Left hindlimb (tissue), 1 donor: Measurements from ENCODE around the gene GPR37L1.
"Not testable (repeated sequence)": the region's sequence is repeated elsewhere in the genome, so short reads cannot be mapped to it uniquely, and the experiment has no call there.

Source experiments
- DNase-seq: peaks from one replicate; pipeline ENCODE4 v3.0.0-alpha.2; 2018

Gene GPR37L1

DNA sequence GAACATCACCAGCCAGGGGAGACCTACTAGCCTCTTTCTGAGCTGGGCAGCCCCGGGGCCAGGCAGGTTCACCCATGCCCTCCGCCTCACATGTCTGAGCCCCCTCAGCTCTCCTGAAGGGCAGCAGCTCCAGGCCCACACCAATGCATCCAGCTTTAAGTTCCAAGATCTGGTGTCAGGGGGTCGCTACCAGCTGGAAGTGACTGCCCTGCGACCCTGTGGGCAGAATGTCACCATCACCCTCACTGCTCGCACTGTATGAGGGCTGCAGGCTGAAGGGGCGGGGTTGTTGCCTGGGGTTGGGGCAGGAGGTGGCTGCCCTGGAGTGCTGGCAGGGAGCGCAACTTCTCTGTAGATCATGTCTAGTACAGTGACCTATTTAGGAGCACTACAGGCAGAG is 46.1 kb downstream of the GPR37L1 start:
- DNase-seq: no peak

DNA sequence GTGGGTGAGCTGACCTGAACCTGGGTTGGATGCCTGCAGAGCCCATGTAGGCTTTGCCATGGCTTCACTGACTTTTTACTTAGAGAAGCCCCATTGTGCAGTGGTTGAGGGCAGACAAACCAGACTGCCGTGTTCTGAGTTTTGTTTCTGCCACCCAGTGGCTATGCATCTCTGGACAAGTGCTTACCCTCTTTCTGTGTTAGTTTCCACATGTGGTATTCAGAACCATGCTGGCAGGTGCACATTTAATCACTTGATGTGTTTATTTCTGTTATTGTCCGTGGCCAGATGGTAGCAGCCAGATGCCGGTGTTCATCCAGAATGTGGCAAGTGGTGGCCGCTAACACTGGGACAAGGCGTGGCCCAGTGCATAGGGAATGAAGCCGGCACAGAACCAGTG is 48.0 kb downstream of the GPR37L1 start:
- DNase-seq: no peak

DNA sequence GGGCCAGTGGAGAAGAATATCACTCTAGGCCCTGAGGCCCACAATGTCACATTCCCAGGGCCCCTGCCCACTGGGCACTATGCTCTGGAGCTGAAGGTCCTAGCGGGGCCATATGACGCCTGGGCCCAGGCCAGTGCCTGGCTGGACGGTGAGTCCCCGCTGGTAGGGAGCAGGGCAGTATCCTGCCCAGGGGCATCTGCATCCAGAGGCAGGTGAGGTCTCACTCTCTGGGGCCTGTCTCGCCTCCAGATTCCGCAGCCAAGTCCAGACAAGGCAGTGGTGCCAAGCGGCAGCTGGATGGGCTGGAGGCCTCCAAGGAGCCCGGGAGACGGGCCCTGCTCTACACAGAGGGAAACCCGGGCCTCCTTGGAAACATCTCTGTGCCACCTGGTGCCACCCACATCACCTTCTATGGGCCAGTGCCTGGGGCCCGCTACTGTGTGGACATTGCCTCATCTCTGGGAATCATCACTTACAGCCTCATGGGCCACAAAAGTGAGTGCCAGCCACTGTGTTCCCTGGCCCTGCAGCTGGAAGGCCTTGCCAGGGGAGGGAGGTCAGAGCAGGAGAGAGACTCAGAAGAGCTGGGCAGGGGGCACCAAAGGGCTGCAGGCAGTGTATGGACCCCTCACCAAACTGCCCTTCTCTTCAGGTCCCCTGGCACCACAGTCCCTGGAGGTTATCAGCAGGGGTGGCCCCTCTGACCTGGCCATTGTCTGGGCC is 48.7 kb downstream of the GPR37L1 start:
- no peak for DNase-seq

DNA sequence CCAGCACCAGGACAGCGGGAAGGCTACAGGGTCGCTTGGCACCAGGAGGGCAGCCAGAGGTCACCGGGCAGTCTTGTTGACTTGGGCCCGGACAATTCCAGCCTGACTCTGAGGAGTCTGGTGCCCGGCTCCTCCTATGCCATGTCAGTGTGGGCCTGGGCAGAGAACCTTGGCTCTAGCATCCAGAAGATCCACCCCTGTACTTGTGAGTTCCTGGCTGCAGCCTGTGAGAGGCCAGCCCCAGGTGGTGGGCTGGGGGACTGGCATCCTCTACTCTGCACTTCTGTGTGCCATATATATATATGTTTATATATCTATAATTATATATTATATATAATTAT is 49.3 kb downstream of the GPR37L1 start:
- DNase-seq: no peak

DNA sequence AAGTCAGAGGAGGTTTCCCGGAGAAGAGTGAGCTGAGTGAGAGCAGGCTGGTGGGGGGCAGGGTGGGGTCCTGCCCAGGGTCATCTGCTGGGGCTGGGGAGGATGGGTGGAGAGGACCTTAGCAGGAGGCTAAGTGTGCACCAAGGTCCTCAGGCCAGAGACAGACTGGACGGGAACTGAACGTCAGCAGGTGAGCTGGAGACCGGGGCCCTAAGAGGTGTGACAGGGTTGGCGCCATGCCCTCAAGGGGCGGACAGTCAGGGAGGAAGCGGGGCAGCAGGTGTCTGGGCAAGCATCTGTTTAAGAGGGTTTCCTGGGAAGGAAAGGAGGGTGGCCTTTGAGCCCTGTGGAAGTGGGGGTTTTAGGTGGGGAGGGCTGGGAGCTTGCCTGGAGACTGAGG is 51.3 kb downstream of the GPR37L1 start:
- DNase-seq: no peak

DNA sequence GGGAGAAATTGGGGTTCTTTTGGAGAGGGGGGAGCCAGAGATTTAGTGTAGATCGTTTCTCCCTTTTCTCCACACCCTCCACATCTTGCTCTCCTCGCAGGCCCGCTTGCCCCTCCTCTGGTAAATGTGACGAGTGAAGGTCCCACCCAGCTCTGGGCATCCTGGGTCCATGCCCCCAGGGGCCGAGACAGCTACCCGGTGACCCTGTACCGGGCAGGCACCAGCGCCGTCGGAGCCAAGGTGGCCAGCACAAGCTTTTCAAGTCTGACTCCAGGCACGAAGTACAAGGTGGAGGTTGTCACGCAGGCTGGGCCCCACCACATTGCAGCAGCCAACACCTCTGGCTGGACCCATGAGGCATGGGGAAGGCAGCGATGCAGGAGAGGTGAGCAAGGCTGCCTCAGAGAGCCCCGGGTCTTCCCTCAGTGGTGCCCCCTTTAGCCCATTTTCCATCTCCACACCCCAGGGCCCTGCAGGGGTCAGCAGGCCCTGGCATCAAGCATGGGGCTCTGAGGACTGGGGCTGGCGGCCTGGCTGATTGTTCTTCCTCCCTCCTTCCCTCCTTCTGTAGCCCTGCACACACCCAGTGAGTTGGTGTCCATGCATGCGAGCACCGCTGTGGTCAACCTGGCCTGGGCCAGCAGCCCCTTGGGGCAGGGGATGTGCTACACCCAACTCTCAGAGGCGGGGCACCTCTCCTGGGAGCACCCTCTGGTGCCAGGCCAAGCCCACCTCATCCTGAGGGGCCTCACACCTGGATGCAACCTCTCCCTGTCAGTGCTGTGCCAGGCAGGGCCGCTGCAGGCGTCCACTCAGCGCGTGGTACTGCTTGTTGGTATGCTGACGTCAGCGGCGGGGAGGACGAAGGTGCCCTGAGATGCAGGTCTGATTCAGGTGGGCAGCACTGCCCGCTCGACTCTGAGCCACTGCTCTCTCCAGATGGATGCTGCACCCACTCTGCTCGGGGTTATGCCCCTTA is 54.5 kb downstream of the GPR37L1 start:
- no peak for DNase-seq

DNA sequence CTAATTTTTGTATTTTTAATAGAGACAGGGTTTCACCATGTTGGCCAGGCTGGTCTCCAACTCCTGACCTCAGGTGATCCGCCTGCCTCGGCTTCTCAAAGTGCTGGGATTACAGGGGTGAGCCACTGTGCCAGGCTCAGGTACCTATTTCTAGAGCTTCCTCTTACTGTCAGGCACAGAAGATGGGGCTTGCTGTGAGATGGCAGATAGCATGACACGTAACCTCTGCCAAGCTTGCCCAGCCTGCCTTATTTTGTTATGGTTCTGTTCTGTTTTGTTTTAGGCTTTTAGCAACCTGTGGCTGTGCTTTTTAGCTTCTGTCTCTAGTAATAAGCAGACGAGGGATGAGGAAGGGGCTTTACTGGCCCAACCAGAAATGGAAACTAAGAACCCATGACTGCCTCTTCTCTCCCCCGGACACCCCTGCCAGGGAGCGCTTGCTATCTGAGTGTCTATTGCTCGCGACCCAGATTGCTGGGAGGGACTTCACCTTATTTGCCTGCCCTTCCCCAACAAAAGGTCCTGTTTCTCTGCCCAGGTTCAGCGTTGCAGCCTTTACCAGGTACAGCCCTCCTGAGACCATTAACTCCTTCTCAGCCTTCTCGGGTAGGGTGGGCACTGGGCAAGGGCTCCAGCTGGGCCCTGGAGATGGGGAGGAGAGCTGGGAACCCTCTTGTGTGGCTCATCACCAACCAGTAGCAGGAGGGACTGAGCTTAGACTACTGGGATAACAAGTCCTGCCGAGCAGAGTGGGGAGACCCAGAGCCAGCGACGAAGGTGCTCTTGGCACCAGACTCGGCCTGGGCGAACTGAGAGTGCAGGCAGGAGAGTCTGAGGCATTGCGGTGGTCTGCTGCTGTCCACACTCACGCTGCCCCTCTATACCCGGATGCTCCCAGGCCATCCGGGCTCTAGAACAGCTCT is 57.4 kb downstream of the GPR37L1 start:
- DNase-seq: no peak

DNA sequence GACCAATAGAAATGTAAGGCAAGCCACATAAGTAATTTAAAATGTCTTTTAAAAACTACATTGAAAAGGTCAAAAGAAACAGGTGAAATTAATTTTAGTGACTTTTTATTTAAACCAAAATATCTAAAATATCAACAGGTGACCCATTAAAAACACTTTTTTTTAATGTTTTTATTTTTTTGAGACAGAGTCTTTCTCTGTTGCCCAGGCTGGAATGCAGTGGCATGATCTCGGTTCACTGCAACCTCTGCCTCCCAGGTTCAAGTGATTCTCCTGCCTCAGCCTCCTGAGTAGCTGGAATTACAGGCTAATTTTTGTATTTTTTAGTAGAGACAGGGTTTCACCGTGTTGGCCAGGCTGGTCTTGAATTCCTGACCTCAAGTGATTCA is 58.0 kb downstream of the GPR37L1 start:
- not testable (repeated sequence) for DNase-seq

DNA sequence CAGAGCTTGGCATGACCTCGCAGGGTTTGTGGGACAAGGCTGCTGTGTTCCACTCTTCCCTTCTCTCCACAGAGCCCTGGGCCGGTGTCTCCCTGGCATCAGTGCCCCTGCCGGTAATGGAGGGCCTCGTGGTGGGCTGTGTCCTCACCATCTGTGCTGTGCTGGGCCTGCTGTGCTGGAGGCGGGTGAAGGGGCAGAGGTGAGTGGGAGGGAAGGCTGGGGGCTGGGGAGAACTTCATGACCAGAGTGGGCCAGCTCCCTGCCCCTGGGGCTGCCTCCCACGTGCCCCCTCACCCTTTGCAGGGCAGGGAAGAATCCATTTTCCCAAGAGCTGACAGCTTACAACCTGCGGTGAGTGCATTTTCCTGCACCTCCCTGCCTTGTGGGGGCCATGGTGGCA is 58.9 kb downstream of the GPR37L1 start:
- no peak for DNase-seq

DNA sequence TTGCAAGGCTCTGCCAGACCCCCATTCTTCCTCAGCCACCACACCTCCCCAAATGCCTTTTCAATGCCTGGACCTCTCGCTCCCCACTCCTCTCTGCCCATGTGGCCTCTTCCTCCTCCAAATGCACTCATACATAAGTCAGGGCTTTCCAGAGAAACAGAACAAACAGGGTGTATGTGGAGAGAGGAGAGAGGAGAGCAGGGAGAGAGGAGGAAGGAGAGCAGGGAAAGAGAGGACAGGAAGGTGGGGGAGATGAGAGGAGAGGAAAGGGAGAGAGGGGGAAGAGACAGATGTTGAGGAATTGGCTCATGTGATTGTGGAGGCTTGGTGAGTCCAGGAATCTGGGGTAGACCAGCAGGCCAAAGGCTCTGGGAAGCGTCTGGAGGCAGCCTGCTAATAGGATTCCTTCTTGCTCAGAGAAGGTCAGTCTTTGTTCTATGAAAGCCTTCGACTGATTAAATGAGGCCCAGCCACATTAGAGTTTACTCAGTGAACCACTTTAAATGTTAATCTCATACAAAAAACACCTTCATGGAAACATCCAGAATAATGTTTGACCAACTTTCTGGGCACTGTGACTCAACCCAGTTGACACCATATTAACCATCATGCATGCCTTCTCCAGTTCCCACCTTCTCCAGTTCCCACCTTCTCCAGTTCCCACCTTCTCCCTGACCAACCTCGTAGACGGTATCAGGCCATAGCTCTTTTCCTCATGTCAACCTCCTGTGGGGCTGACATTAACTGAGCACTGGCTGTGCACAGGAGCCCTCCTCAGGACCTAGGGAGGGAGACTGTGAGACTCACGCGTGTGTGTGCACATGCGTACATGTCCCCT is 59.5 kb downstream of the GPR37L1 start:
- DNase-seq: no peak
